Measurements from ENCODE around the gene ASIC5.
"Not testable (repeated sequence)": the region's sequence is repeated elsewhere in the genome, so short reads cannot be mapped to it uniquely, and the experiment has no call there.

Gene ASIC5

GRCh38 chr4:155799116-155799793, 66.8 kb downstream of the ASIC5 start:
- no peak for DNase-seq

DNA sequence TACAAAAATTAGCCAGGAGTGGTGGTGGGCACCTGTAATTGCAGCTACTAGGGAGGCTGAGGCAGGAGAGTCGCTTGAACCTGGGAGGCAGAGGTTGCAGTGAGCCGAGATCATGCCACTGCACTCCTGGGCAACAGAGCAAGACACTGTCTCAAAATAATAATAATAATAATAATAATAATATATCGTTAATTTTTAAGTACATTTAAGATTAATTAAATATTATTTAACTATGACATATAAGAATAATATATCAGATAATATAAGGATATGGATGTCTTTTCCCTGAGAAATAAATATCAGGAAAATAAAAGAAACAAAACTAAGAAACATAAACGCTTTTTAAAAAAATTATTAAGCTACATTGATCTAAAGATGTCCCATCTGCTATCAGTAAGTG, 68.5 kb downstream of the ASIC5 start:
- not testable (repeated sequence) for DNase-seq

DNA sequence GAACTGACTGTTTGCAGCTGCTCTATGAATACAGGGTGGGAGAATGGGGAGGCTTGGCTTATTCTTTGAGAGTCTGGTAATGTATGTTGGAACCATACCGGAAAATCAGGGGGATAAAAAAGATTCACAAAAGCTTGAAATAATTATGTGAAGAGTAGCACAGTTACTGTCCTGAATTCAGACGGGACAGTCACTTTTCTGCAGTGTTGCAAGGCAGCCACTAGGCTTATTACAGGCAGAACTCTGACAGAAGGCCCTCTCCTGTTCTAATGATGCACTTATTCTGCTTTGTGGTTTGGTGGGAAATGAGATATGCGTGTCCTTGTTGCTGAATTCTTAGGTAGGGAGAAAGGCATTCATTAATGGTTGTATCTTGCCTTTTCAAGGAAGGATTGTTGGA, 70.1 kb downstream of the ASIC5 start:
- DNase-seq = no peak

GRCh38 chr4:155794589-155795236, 71.4 kb downstream of the ASIC5 start:
- DNase-seq = no peak

DNA sequence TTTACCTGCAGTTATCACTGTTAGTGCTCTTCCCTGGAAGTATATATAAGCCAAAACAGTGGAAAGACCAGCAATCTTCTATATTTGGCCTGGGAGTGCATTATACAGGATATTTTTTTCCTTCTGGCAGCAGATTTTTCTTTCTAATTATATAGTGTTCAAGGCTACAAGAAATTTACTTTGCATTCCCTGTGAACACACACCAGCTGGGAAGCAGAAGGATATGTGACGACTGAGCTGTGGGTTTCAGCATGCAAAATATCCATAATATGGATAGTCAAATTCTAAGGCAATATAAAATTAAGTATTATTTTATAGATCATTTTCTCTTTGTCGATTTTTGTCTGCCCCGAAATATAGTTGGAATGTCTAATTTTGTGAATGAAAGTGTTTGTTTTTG, 76.1 kb downstream of the ASIC5 start:
- no peak for DNase-seq

DNA sequence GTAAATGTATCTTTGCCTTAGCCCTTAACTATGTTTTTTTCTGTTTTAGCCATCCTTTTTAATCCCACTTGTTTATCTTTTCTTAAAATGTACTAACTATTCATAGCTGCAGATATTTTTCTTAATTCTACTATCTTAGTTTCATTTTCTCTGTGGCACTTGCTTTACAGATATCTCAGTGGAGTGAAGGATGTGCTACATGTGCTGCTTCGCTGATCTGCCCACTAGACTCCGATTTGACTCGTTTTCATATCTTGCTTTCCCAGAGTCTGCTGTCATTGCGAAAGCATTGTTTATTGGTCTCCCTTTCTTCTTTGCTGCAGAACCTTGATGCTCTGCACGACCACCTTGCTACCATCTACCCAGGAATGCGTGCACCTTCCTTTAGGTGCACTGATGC, 76.7 kb downstream of the ASIC5 start:
- DNase-seq = no peak

GRCh38 chr4:155787113-155787710, 78.9 kb downstream of the ASIC5 start:
- DNase-seq = no peak

DNA sequence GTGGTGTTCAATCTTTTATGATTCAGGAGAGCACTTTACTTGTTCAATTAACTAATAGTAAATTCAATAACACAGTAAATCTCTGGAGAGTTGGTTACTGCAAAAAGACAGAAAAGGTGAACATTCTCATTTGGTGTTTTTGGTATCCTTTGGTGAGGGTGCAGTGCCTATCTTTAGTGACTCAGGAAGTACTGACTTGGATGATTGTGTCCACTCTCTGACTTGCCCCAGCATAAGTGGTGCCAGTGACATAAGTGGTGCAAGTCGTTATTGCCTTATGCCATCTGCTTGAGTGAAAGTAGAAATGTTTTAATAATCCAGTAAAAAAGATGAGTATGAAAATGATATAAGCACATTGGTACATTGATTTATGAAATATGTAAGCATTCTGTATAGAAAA, 80.2 kb downstream of the ASIC5 start:
- no peak for DNase-seq

- DNase-seq = no peak
Observed at GRCh38 chr4:155784637-155785036, 81.4 kb downstream of the ASIC5 start.

DNA sequence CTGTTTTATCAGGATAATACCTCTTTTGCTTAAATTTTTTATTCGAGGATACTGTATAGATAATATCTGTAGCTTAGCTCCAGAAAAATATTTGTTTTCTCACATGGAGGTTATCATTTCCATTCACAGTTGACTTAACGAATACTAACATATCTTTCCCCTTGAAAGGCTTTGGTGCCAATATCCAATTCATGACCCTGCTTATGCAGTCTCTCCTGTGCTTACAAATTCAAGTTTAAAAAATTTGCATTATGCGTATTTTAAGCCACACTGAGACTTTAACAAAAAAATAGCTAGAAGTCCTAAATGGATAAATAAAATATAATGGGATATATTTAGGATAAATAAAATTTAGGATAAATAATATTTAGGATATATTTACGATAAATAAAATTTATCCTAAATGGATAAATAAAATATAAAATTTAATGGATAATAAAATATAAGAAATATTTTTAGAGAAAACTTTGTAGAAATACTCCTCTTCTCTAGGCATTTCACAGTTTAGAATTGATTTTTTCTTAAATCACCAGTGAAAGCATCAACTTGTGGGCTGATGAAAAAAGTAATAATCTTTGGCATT, 84.7 kb downstream of the ASIC5 start:
- no peak for DNase-seq

DNA sequence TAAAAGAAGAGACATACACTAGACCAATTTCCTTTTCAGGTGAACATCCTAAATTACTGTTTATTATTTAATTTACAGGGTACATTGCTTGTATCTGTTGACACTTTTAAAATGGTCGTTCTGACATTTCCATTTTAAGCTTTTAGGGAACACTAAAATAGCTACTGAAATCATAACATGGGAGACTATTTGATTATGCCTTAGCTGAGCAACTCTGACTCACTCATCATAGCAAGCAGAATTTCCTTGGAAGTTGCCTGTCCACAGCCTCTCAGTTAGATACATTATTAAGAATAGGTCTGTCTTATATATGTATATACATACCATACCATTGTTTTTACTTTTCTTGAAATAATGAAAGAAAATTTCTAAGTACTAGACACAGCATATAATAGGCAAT, 85.3 kb downstream of the ASIC5 start:
- DNase-seq = no peak
